ENCODE measurements around the gene UNC119B.

GRCh38 chr12:120674097-120674636 is 36.1 kb upstream of the UNC119B start:
- no peak for TF ChIP-seq CTCF (conservative IDR thresholded peaks at IDR 0.05)
- TF ChIP-seq ZFX (IDR thresholded peaks at IDR 0.05), result no peak
